Endothelial cell of umbilical vein (primary cell): ENCODE measurements around the gene PAPPA2. TPM values are rescaled to one million over a fixed set of nuclear protein-coding genes. Genes with fewer than 3 reads are reported as not detected.

Experiments
- BruUV-seq: library from RNA; stranded (reverse); fragments of 400-500 nt; replicated peaks from 2 replicates; lab custom pipeline; 2021; lab: Mats Ljungman, UMichigan
- CTCF ChIA-PET: fragments of 300-600, 350-600 bp; sonication (Branson Sonifier 250); formaldehyde crosslinking; loops from one replicate; lab custom pipeline; 2021; ENCODE audit warnings: antibody characterized with exemption, inconsistent platforms; lab: Charles Lee
- POLR2A ChIA-PET: fragments of 300-600, 350-600 bp; sonication (Branson Sonifier 250); formaldehyde crosslinking; loops from one replicate; lab custom pipeline; 2021; ENCODE audit warnings: antibody characterized with exemption, inconsistent platforms; lab: Charles Lee
- DNase-seq: peaks from one replicate; pipeline ENCODE4 v3.0.0-alpha.2; 2011; ENCODE audit warnings: low read depth, low spot score
- FAIRE-seq: peaks from 2 replicates; lab custom pipeline; 2011; peaks lifted over from hg19 to GRCh38; lab: Jason Lieb, UNC
- H2AFZ ChIP-seq: 2 replicates; pipeline ENCODE4 v1.6.0; 2012; ENCODE audit warnings: low read depth, low read length, control low read depth, inconsistent platforms
- H3K27ac ChIP-seq: 2 replicates; pipeline ENCODE4 v1.5.1; 2011; ENCODE audit warnings: low read depth, mild to moderate bottlenecking, control low read depth, low read length, moderate library complexity; ENCODE audit not compliant: insufficient read depth
- H3K27me3 ChIP-seq, 2 experiments: 2 replicates each; pipeline versions ENCODE4 v1.6.0 to v1.6.1; 2011; ENCODE audit warnings: low read length in 2 of 2, mixed read lengths in 1 of 2; ENCODE audit not compliant: control insufficient read depth in 2 of 2, insufficient read depth in 2 of 2
- H3K36me3 ChIP-seq, 2 experiments: 2 replicates in 1 of 2; 3 replicates in 1 of 2; pipeline ENCODE4 v1.5.1; 2011; ENCODE audit warnings: low read length in 2 of 2, mild to moderate bottlenecking in 1 of 2, moderate library complexity in 1 of 2; ENCODE audit not compliant: control insufficient read depth in 2 of 2, insufficient read depth in 2 of 2; ENCODE audit errors: extremely low read depth in 1 of 2
- H3K4me1 ChIP-seq: 3 replicates; pipeline ENCODE4 v1.5.1; 2011; ENCODE audit warnings: mild to moderate bottlenecking, low read length; ENCODE audit not compliant: control insufficient read depth, insufficient read depth; ENCODE audit errors: extremely low read depth
- H3K4me2 ChIP-seq: 2 replicates; pipeline ENCODE4 v1.6.1; 2011; ENCODE audit warnings: low read length, control low read depth, mixed read lengths; ENCODE audit not compliant: insufficient read depth
- H3K4me3 ChIP-seq, 3 experiments: fragments of 200-600 bp in 1 of 3; sonication (generic), shearing (Covaris generic) in 1 of 3; replicated peaks in 1 of 3; 2 replicates each; pipeline ENCODE4 v1.5.1; 2011 to 2016; ENCODE audit warnings: control low read depth in 3 of 3, low read length in 3 of 3, mild to moderate bottlenecking in 2 of 3, inconsistent platforms in 1 of 3, low read depth in 1 of 3, moderate library complexity in 1 of 3; ENCODE audit not compliant: insufficient read depth in 1 of 3
- H3K79me2 ChIP-seq: 2 replicates; pipeline ENCODE4 v1.6.0; 2012; ENCODE audit warnings: low read length, inconsistent platforms; ENCODE audit not compliant: control insufficient read depth, insufficient read depth
- H3K9ac ChIP-seq: replicated peaks from 2 replicates; pipeline ENCODE3; 2011; ENCODE audit warnings: low read length, control low read depth; ENCODE audit not compliant: insufficient read depth; ENCODE audit errors: extremely low read depth
- H3K9me1 ChIP-seq: replicated peaks from 3 replicates; pipeline ENCODE4 v1.6.0; 2011; ENCODE audit warnings: mild to moderate bottlenecking, low read length; ENCODE audit not compliant: control insufficient read depth, insufficient read depth; ENCODE audit errors: extremely low read depth
- H3K9me3 ChIP-seq: replicated peaks from 2 replicates; pipeline ENCODE4 v1.5.1; 2012; ENCODE audit warnings: low read length, inconsistent platforms; ENCODE audit not compliant: control insufficient read depth, insufficient read depth
- H4K20me1 ChIP-seq: replicated peaks from 2 replicates; pipeline ENCODE3; 2011; ENCODE audit warnings: mild to moderate bottlenecking, low read length; ENCODE audit not compliant: control insufficient read depth, insufficient read depth; ENCODE audit errors: extremely low read depth
- EZH2 ChIP-seq: IDR thresholded peaks from 2 replicates; pipeline ENCODE4 v1.6.1; 2012; ENCODE audit warnings: borderline replicate concordance, low read depth, mild to moderate bottlenecking, moderate library complexity, low read length, inconsistent platforms; ENCODE audit not compliant: severe bottlenecking
- FOS ChIP-seq: IDR thresholded peaks from 2 replicates; pipeline ENCODE4 v1.6.1; 2011; ENCODE audit warnings: mild to moderate bottlenecking, low read length, moderate library complexity, borderline replicate concordance; ENCODE audit not compliant: insufficient read depth
- GATA2 ChIP-seq: IDR thresholded peaks from 2 replicates; pipeline ENCODE4 v1.7.0; 2011; ENCODE audit warnings: low read depth, mild to moderate bottlenecking, moderate library complexity, mixed read lengths, low read length; ENCODE audit not compliant: insufficient read length, insufficient read depth
- POLR2A ChIP-seq: IDR thresholded peaks from 2 replicates; pipeline ENCODE4 v1.6.1; 2012; ENCODE audit warnings: low read depth, mild to moderate bottlenecking, control low read depth, low read length
- POLR2AphosphoS5 ChIP-seq: IDR thresholded peaks from 2 replicates; pipeline ENCODE4 v1.6.1; 2012; ENCODE audit warnings: low read depth, mild to moderate bottlenecking, control low read depth, low read length, moderate library complexity; ENCODE audit not compliant: insufficient read depth
- dilution Hi-C: fragments of 300-500 bp; cut with MboI; formaldehyde crosslinking; loops from one replicate; pipeline ENCODE4 v1.15.0; 2019; ENCODE audit warnings: low sequenced_read_pairs; ENCODE audit not compliant: extremely low pct_ligation_motif_present
- intact Hi-C: fragments of 100-400 bp; cut with micrococcal nuclease; formaldehyde crosslinking; loops from one replicate; pipeline ENCODE4 v1.10.0; 2022
- polyA plus RNA-seq, 4 experiments: library from polyadenylated mRNA; depleted of rRNA in 3 of 4; stranded (reverse) in 3 of 4; unstranded in 1 of 4; fragments of >200 nt; gene quantifications; 2 replicates each; pipeline versions ENCODE4 v1.2.1 to v1.2.3, GENCODE V29; 2011 to 2012; ENCODE audit warnings: missing spikeins in 1 of 4
- total RNA-seq: library from RNA; stranded (reverse); gene quantifications from 2 replicates; pipeline ENCODE4 v1.2.3, GENCODE V29; 2021
- TF ChIP-seq, protein P1 (sequence below), 2 donors: IDR thresholded peaks; 1 replicate in 1 of 2; 2 replicates in 1 of 2; pipeline ENCODE4 v1.5.1; 2011; ENCODE audit warnings: low read length in 2 of 2, mild to moderate bottlenecking in 2 of 2, moderate library complexity in 2 of 2, control low read depth in 1 of 2, inconsistent platforms in 1 of 2, low read depth in 1 of 2; ENCODE audit not compliant: insufficient read depth in 1 of 2; ENCODE audit errors: extremely low read depth in 1 of 2
- TF ChIP-seq, protein P2 (sequence below): IDR thresholded peaks from 2 replicates; pipeline ENCODE4 v1.6.1; 2011; ENCODE audit not compliant: insufficient read depth, insufficient read length

PAPPA2 gene
- total and polyA plus RNA-seq, 2 donors (not counting 3 experiments of a cell fraction or from before 2014, with no cell fraction given): not detected

DNA sequence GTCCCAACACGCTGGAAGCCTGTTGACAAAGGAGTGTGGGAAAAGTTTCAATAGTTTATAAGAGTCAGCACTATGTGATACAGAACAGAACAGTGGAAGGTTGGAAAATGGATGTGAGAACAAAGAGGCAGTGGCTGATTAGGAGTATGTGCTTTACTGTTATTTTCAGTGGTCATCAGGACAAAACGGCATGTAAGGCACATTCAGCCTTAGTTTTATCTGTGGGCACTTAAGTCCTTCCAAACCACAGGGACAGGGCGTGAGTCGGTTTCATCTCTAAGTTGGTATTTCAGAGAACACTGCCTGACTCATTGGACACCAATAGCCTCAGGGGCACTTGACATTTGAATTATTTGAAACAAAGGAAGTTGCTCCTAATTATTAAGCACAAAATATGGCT lies 394.7 kb downstream of the PAPPA2 start:
- Histone ChIP-seq H3K27me3 (no peaks in the 10 kb centered on the region), H3K9ac (no peak overlapping the region), H3K4me3 (no peak overlapping the region), H2AFZ (no peak overlapping the region), H3K9me1 (no peaks in the 10 kb centered on the region), H3K4me2 (no peak overlapping the region), H3K36me3 (no peaks in the 10 kb centered on the region), H4K20me1 (no peaks in the 10 kb centered on the region), H3K79me2 (no peaks in the 10 kb centered on the region), H3K9me3 (no peaks in the 10 kb centered on the region), H3K4me1 (no peaks in the 10 kb centered on the region), H3K27ac (no peak overlapping the region)
- TF ChIP-seq POLR2AphosphoS5: no peak
- TF ChIP-seq GATA2: no peak
- TF ChIP-seq FOS: no peak
- no peak for TF ChIP-seq EZH2
- TF ChIP-seq, protein P1, sequence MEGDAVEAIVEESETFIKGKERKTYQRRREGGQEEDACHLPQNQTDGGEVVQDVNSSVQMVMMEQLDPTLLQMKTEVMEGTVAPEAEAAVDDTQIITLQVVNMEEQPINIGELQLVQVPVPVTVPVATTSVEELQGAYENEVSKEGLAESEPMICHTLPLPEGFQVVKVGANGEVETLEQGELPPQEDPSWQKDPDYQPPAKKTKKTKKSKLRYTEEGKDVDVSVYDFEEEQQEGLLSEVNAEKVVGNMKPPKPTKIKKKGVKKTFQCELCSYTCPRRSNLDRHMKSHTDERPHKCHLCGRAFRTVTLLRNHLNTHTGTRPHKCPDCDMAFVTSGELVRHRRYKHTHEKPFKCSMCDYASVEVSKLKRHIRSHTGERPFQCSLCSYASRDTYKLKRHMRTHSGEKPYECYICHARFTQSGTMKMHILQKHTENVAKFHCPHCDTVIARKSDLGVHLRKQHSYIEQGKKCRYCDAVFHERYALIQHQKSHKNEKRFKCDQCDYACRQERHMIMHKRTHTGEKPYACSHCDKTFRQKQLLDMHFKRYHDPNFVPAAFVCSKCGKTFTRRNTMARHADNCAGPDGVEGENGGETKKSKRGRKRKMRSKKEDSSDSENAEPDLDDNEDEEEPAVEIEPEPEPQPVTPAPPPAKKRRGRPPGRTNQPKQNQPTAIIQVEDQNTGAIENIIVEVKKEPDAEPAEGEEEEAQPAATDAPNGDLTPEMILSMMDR (IDR thresholded peaks at IDR 0.05; ENCODE audit: extremely low read depth in 1 of 2, insufficient read depth in 1 of 2, low read depth in 1 of 2, low read length in 2 of 2): no peak
- TF ChIP-seq, protein P2, sequence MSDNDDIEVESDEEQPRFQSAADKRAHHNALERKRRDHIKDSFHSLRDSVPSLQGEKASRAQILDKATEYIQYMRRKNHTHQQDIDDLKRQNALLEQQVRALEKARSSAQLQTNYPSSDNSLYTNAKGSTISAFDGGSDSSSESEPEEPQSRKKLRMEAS: no peak
- TF ChIP-seq POLR2A: no peak
- CTCF ChIA-PET: no interaction called here
- dilution Hi-C loops (no loop called here), intact Hi-C loops (no loop called here)
- POLR2A ChIA-PET: no interaction called here
- FAIRE-seq (no peak), DNase-seq (no peak)
- no TSS peak for BruUV-seq
